A673 (cell line): ENCODE results near the gene RELL1.

Experiments used
- CTCF ChIP-seq: fragments of 300-800, 200-600 bp; sonication (generic); conservative IDR thresholded peaks from 2 replicates; pipeline ENCODE4 v1.5.1; 2017; ENCODE audit warnings: low read depth, mild to moderate bottlenecking, antibody characterized with exemption, low read length, moderate library complexity, mixed read lengths
- EZH2 ChIP-seq: fragments of 200-600 bp; sonication (generic); IDR thresholded peaks from 2 replicates; pipeline ENCODE4 v1.6.1; 2017; ENCODE audit warnings: borderline replicate concordance, low read depth, mild to moderate bottlenecking, mixed read lengths, antibody characterized with exemption, low read length; ENCODE audit not compliant: poor library complexity, severe bottlenecking

GRCh38 chr4:37693450-37694190 lies 7.4 kb upstream of the RELL1 start:
- TF ChIP-seq CTCF, result no peak
- TF ChIP-seq EZH2, result no peak
